Measurements from ENCODE around the gene SLC25A21.

SLC25A21 gene

GRCh38 chr14:36658123-36659009 lies 514.0 kb downstream of the SLC25A21 start:
- no peak for DNase-seq

- no peak for DNase-seq
Measured at GRCh38 chr14:36657399-36658122, 514.8 kb downstream of the SLC25A21 start.

GRCh38 chr14:36656687-36657398 lies 515.6 kb downstream of the SLC25A21 start:
- no peak for DNase-seq

GRCh38 chr14:36655963-36656686 lies 516.3 kb downstream of the SLC25A21 start:
- no peak for DNase-seq

GRCh38 chr14:36655571-36655962 lies 516.8 kb downstream of the SLC25A21 start:
- no peak for DNase-seq

GRCh38 chr14:36654794-36655381 lies 517.5 kb downstream of the SLC25A21 start:
- no peak for DNase-seq

GRCh38 chr14:36653962-36654793 lies 518.2 kb downstream of the SLC25A21 start:
- DNase-seq: no peak

GRCh38 chr14:36653413-36653812 lies 519.0 kb downstream of the SLC25A21 start:
- DNase-seq: no peak

- no peak for DNase-seq
Measured at GRCh38 chr14:36652542-36653201, 519.7 kb downstream of the SLC25A21 start.

- no peak for DNase-seq
Measured at GRCh38 chr14:36649872-36650650, 522.3 kb downstream of the SLC25A21 start.

- DNase-seq: peak; percentile 31
Measured at GRCh38 chr14:36647824-36648753, 524.3 kb downstream of the SLC25A21 start.

GRCh38 chr14:36647417-36647823 lies 525.0 kb downstream of the SLC25A21 start:
- DNase-seq: no peak

GRCh38 chr14:36646664-36647416 lies 525.6 kb downstream of the SLC25A21 start:
- no peak for DNase-seq

GRCh38 chr14:36633580-36633979 lies 538.8 kb downstream of the SLC25A21 start:
- no peak for DNase-seq
